DOHH2 (cell line): ENCODE results near the gene SIK2.

Experiments
- CTCF ChIP-seq: fragments of 200-600 bp; sonication (generic); IDR thresholded peaks from one replicate; pipeline ENCODE4 v1.5.1; 2014; ENCODE audit warnings: antibody characterized with exemption, mild to moderate bottlenecking, low read depth, low read length; ENCODE audit not compliant: poor library complexity, severe bottlenecking
- EZH2phosphoT487 ChIP-seq: fragments of 200-600 bp; sonication (generic); IDR thresholded peaks from 2 replicates; pipeline ENCODE4 v1.6.1; 2017; ENCODE audit warnings: borderline replicate concordance, mild to moderate bottlenecking, antibody characterized with exemption, low read length, moderate library complexity, mixed read lengths

GRCh38 chr11:111634981-111635705 is 32.9 kb downstream of the SIK2 start:
- TF ChIP-seq CTCF (no peak), EZH2phosphoT487 (no peak)
